HG02973 (cell line): ENCODE measurements around the gene ALX3.

Experiments
- ATAC-seq: cut with Tn5 transposase; IDR thresholded peaks from one replicate; pipeline ENCODE4 v1.9.1; 2021; ENCODE audit warnings: moderate library complexity; ENCODE audit not compliant: unreplicated experiment

Gene ALX3

DNA sequence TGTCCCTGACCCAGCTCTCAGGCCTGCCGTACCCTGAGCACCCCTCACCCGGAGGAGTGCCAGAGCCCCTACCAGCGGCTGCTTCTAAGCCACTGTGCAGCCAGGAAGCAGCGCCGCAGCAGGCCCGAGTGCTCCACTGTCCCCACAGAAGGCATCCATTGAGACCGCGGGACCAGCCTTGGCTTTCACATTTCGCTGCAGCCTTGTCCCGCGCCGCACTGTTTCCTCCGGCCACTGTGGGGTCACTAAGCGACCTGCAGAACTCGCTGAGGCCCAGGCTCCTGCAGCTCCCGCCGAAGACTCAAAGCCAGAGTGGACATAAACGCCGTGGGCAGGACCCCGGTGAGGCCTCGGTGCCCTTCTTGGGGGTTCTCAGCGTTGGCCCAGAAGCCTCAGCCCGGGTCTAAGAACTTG, 3.0 kb downstream of the ALX3 start:
- ATAC-seq: no peak

DNA sequence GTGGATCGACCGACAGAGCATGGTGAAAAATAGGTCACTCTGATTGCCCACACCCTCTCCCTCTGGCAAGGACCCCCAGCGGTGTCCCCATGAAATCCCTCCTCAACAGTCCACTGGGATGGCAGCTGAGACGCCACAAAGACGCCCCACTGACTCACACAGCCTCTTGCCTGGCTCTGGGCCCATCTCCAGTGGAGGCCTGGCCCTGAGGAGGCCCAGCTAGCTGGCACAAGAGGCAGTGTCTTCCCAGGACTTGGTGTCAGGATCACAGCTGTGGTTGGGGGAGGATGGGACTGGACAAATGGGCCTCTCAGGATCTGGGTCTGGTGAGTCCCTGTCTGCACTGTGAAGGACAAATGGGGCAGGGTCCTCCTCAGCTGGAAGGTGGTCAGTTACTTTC, 4.6 kb downstream of the ALX3 start:
- ATAC-seq: no peak

DNA sequence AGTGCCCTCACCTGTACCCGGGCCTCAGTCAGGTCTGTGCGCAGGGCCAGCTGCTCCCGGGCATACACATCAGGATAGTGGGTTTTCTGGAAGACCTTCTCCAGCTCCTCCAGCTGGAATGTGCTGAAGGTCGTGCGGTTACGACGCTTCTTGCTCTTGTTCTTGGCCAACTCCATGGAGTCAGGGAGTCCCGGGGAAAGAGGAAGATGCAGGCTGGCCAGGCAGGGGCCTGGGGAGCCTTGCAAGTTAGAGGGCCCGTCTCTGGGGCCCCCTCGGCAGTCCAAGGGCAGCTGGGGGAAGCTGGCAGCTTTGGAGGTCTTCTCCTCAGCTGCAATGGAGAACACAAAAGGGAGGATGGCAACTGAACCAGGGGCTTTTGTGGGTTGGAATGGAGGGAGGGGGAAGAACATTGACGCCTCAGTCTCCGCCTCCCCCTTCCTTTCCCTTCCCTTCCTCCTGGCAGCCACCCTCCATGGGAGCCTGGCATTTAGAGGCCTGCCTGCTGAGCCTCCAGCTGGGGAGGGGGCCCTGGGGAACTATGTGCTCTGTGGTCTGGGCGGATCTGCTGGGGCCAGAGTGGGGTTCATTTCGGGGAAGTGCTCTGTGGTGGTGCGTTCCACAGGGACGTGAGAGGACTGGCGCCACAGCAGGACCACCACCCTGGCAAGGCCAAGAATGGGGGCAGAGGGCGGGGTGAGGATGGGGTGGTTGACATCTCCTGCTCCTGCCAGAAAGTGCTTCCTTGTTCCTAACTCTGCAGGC, 5.7 kb downstream of the ALX3 start:
- no peak for ATAC-seq

DNA sequence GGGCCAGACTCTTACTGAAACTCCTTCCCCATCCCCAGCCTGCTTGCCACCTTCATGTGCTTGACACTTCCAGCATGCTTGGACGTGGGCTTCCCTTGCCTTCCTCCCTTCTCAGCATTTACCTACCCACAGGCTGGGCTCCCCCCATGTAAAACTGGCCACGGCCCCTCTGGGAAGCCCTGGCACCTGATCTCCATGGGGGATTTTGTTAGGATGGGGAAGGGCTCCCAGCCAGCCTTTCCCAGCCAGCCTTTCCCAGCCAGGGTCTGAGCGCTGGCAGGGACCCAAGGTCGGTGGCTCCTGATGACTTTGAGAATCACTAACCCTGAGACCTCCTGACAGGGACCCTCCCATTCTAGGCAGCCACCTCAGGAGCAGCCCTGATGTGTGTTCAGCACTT, 6.7 kb downstream of the ALX3 start:
- ATAC-seq: no peak

DNA sequence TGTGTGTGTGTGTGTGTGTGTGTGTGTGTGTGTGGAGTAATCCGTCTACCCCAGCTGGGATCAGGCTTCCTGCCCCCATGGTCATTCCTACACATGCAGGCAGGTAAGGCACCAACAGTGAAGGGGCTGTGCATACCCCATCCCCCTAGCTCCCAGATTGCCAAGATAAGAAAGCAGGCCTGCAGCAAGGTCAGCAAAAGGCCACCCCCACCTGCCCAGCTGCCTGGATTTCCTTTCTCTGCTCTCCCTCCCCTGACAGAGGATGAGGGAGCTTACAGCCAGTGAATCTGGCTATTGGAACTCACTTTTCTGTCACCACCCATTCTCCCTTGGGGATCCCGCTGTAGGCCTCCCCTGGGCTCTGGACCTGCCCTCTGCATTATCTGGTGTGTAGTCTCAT, 7.9 kb downstream of the ALX3 start:
- ATAC-seq: no peak

DNA sequence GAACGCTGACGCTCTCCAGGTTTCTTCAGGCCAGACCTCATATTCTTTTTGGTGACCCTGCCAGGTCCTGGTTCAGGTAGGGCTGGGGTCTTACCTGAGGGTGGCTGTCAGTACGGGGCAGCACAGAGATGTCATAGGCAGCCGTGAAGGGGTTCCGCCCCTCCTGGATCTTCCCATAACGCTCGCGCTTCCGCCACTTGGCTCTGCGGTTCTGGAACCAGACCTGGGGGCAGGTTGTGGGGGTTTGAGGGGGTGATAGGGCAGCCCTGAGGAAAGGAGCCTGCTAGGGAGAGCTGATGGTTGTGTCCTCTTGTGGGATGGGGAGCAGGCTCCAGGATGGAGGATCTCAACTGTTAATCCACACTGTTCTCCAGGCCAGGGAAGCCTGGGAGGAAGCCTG, 9.1 kb downstream of the ALX3 start:
- ATAC-seq: no peak

DNA sequence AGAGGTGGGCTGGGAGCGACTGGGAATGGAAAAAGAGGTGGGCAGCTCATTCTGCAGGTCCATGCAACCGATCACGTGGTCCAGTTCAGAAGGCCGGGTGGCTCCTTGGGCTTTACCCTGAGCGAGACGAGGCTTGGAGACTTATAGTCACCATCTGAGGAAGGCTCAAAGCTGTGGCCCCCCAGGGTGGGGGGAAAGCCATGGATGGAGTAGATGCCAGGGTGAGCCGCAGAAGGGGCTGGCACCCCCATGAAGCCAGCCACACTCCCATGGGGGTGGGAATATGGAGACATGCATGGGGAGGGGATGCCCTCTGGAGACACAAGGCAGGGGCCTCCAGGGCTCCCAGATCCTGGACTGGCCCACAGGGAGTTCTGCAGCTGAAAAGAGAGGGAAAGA, 9.8 kb downstream of the ALX3 start:
- ATAC-seq: no peak

DNA sequence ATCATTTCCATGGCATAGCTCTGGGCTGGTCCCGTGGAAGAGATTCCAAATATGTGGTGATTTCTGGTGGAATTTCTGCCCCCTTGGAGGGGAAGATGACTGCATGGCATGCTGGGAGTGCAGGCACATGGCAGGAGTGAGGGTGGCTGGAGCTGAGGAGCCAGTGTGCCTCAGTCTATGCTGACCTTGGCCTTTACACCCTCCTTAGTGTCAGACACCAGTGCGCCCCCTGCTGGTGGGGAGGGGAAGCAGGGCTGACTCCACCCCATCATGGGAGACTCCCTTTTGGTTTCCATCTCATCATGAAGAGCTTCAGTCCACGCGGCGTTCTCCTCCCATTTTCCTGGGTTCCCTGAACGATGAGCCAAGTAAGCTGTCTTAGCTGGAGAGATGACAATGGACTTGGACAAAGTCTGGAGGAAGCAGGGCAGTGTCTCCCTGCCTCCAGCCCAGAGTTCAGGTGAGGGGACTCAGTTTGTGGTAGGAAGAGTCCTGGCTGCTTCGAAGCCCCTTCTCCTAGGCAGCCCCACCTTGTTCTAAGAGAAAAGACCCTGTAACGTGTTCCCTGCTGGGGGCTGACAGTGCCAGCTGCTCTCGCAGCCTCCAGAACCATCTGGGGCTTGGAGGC, 10.3 kb downstream of the ALX3 start:
- ATAC-seq: peak; percentile 54

DNA sequence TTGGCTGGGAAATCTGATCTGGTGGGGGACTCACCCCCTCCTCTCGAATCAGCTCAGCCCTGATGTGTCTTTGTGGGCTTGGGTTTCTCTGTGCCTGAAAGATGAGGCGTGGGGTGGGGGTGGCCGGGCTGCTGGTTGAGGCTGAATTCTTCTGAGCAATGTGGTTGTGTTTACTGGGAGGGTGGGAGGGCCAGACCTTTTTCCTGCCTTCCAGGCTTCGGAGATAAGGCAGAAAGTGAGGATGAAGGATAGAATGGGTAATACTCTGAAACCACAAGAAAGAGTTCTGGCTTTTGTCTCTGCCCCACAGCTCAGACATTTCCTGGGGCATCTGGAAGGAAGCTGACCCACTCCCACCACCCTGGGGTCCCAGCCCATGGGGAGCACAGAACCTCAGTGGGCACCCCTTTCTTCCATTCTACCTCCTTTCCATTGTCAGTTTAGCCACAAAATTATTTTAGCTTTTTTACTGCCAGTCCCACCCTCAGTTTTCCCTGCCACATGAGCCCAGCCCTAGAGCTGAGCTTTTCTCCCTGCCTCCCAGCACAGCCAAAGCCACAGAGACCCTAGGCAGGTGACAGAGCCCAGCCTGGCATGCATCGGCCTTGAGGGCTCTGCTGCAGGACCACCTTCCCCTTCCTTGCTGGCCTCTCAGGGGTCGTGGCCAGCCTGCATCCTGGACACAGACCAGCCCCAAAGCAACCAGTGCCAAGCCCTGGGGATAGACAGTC, 11.2 kb downstream of the ALX3 start:
- ATAC-seq: no peak

DNA sequence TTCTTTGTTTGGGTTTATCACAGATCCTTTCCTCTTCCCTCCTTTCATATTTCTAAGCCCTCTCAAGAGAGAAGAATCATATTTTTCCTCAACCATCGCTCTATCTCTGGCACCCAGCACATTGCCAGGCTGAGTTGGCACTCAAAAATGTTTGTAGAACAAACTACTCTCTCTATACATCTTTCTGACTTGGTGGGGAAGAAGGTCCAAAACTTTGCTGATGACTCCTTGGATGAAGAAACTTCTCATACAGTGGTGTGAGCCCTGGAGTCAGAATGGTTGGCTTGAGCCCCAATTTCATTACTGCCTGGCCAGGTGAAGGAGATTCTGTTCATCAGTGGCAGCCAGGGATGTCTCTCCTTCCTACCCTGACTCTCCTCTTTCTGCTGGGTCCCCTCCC, 11.9 kb downstream of the ALX3 start:
- ATAC-seq: no peak

DNA sequence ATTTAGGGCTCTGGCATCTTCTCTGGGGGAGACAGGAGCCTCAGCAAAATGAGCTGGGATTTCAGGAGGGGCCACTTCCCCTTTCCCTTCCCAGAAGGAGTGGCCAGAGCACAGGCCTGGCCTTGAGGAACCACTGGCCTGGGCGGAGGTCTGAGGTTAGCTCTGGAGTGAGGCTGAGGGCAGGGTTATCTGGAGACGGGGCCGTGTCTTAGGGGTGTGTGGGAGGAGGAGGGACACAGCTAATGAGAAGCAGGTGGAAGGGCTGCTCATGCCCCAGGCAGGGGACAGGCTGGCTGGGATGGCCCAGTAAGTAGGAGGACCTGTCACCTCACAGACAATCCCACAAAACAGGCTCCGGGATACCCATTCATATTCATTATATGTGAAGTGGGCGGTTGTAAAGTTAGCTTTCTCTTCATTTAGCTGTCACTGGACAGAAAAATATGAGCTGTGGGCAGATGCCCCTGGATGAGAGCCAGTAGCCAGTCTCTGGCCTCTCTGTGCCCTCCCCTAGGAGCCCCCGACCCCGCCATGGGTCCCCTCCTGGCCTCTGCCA, 12.4 kb downstream of the ALX3 start:
- ATAC-seq: no peak

DNA sequence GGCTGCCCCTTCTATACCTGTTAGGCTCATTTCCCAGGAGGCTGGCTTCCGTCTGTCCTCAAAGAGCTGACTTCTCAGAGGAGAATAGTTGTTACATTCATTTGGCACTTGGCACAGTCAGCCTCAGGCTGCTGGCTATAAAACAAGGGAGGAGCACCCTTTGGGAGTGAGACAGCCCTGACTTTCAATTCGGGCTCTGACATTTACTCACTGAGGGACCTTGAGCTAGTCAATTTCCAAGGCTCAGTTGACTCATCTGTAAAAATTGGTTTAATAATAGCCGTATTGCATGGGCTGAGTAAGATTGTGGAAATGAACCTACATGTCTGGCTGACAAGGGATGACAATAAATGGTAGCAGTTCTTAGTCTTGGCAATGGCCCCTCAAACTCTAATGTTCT, 13.7 kb downstream of the ALX3 start:
- ATAC-seq: no peak

DNA sequence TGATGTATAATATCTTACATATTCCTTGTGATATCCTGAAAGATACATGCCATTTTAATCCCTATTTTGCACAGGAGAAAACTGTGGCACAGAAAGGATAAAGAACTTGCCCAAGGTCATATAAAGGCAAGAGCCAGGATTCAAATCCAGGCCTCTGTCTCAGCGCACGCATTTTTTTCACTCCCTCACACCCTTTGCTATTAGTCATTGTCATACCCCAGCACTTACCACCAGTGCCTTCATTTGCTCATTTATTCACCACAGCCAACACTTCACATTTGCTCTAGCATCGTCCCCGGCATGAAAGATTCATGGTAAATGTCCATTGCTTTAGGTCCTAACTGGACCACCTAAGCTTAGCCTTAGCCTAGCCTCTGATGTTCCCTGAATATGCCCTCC, 14.2 kb downstream of the ALX3 start:
- ATAC-seq: no peak

DNA sequence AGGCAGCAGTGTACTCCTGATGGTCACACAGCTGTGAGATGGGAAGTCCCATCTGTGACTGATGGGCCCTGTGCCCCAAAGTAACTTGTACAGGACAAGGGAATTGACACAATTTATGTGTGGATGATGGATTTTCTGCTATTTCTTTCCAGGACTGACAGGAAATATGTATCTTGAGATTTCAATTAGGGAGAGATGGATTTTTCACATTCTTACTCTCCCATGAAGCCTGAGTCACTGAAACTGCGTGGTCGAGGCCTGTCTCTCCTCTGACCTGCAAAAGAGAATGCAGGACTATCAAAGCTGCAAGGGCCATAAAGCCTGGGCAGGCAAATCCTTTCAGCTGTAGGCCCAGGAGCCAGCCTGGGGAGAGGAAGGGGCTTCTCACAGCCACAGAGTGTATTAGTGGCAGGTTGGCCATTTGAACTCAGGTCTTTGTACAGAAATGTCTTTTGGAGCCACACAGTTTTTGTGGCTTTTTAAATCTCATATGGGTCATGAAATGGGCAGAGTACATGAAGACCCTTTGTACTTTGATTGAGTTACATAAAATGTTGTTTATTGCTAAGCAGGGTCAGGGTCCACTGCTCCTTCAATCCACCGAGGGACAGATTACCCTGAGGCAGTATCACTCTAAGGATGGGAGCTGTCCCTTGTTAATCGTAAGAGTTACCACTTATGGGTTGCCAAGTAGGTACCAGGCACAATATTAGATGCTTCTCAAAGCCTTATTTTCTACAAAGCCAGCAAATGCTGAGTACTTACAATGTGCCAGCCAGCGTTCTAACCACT, 14.8 kb downstream of the ALX3 start:
- ATAC-seq: no peak

DNA sequence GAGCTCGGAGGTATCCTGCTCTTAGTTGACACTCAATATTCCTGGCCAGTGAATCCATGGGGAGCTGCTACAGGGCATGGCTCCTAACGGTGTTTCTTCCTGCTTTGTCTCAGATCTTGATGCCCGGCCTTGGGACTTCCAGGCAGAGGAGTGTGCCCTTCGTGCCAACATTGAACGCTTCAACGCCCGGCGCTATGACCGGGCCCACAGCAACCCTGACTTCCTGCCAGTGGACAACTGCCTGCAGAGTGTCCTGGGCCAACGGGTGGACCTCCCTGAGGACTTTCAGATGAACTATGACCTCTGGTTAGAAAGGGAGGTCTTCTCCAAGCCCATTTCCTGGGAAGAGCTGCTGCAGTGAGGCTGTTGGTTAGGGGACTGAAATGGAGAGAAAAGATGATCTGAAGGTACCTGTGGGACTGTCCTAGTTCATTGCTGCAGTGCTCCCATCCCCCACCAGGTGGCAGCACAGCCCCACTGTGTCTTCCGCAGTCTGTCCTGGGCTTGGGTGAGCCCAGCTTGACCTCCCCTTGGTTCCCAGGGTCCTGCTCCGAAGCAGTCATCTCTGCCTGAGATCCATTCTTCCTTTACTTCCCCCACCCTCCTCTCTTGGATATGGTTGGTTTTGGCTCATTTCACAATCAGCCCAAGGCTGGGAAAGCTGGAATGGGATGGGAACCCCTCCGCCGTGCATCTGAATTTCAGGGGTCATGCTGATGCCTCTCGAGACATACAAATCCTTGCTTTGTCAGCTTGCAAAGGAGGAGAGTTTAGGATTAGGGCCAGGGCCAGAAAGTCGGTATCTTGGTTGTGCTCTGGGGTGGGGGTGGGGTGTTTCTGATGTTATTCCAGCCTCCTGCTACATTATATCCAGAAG, 16.7 kb downstream of the ALX3 start:
- ATAC-seq: no peak

DNA sequence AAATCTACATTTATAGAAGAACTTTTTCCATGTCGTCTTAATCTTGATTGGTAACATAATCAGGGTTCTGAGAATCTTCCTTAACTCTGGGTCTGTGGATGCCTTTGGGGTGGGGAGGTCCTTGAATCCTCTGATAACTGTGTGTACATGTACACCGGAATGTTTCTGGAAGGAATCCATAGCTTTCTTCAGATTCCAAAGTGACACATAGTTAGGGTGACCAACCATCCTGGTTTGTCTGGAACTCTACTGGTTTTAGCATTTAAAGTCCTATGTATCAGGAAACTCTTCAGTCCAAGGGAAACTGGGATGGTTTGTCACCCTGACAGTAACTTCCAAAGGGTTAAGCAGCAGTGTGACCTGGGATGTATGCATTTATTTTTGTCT, 19.2 kb downstream of the ALX3 start:
- no peak for ATAC-seq

DNA sequence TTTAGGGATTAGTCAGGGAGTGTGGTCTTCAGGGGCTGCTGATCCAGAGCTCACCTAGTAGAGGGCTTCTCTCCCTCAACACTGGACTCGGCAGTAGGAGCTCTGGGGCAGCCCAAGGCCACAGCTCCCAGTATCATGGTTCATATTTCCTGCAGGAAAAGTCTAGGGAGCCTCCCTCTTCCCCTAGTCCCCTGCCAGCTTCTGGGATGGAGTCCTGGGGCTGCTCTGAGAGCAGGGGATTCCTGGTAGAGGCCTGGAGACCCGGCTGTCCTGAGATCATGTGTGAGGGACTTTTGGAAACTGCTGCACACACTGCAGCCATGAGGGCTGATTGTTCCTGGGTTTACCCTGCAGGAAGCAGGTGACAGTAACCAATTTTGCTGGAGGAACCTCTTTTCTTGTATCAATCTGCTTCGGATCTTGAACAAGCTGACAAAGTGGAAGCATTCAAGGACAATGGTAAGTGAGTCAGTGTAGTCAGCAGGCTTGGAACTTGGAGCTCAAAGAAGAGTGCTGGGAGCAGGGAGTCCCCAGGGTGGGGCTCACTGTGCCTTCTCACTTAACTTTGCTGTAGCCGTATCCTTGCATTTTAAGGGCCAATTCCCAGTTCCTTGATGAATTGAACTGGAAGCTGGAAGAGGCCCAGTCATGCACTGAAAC, 19.7 kb downstream of the ALX3 start:
- ATAC-seq: no peak

DNA sequence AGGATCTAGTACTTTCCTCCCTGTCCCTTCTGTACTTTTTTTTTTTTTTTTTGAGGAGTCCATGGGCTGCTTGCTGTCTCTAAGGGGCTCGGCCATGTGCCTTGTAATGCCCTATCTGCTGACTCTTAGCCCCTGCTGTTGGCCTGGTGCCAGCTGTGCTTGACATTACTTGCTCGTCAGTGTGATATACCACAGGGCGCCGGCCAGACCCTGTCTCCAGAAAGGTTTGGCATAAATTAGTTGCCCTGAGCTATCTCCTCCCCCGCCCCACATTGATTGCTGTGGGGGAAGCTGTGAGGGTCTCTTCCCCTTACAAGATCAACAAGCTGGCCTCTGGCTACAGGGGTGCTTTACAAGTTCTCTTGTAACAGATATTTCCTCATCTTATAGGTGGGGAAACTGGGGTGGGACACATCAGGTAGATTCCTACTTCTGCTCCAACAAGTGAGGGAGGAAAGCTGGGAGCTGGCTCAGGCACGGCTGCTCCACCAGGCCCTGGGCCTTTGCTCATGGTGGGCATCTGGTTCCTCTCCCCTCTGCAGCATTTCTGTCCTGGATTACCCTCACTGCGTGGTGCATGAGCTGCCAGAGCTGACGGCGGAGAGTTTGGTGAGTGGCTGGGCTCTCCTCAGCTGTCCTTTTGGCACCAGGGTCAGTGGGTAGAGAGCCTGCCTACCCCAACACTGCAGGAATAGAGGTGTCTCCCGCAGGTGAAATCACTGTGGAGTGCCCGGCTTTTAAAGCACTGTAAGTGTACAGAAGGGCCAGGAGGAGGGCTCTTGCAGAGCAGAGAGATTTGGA, 20.5 kb downstream of the ALX3 start:
- ATAC-seq: no peak
